GM23248 (cell line): ENCODE results near the gene MFF. TPM values are rescaled to one million over a fixed set of nuclear protein-coding genes. Genes with fewer than 3 reads are reported as not detected.

Experiments
- DNase-seq: peaks from one replicate; pipeline ENCODE4 v3.0.0-alpha.2; 2015
- H2AFZ ChIP-seq: fragments of 200-600 bp; sonication (generic); 2 replicates; pipeline ENCODE4 v1.6.1; 2016; ENCODE audit warnings: antibody characterized with exemption
- H3F3A ChIP-seq: fragments of 200-600 bp; sonication (generic); 2 replicates; pipeline ENCODE4 v1.6.1; 2016; ENCODE audit warnings: mild to moderate bottlenecking, antibody characterized with exemption, mixed run types; ENCODE audit not compliant: insufficient read depth
- H3K27ac ChIP-seq: fragments of 200-600 bp; sonication (generic); 2 replicates; pipeline ENCODE4 v1.5.1; 2016; ENCODE audit warnings: mild to moderate bottlenecking
- H3K27me3 ChIP-seq: fragments of 200-600 bp; sonication (generic); replicated peaks from 2 replicates; pipeline ENCODE4 v1.6.1; 2016; ENCODE audit warnings: mild to moderate bottlenecking; ENCODE audit not compliant: insufficient read depth
- H3K36me3 ChIP-seq: fragments of 200-600 bp; sonication (generic); 2 replicates; pipeline ENCODE4 v1.6.1; 2016; ENCODE audit warnings: low read depth, mild to moderate bottlenecking
- H3K4me1 ChIP-seq: fragments of 200-600 bp; sonication (generic); 2 replicates; pipeline ENCODE4 v1.6.1; 2016; ENCODE audit warnings: mild to moderate bottlenecking; ENCODE audit not compliant: insufficient read depth
- H3K4me2 ChIP-seq: fragments of 200-600 bp; sonication (generic); one replicate; pipeline ENCODE4 v1.6.1; 2016; ENCODE audit warnings: mild to moderate bottlenecking; ENCODE audit not compliant: unreplicated experiment
- H3K4me3 ChIP-seq: fragments of 200-600 bp; sonication (generic); 2 replicates; pipeline ENCODE4 v1.5.1; 2016; ENCODE audit warnings: mild to moderate bottlenecking
- H3K79me2 ChIP-seq: fragments of 200-600 bp; sonication (generic); 2 replicates; pipeline ENCODE4 v1.6.1; 2016; ENCODE audit warnings: mild to moderate bottlenecking; ENCODE audit not compliant: insufficient read depth
- H3K9ac ChIP-seq: fragments of 200-600 bp; sonication (generic); 2 replicates; pipeline ENCODE4 v1.6.1; 2016; ENCODE audit warnings: mild to moderate bottlenecking
- H3K9me2 ChIP-seq: fragments of 200-600 bp; sonication (generic); 2 replicates; pipeline ENCODE4 v1.6.1; 2016; ENCODE audit warnings: mixed run types, mild to moderate bottlenecking, moderate library complexity; ENCODE audit not compliant: insufficient read depth
- H3K9me3 ChIP-seq: fragments of 200-600 bp; sonication (generic); one replicate; pipeline ENCODE4 v1.6.1; 2017; ENCODE audit warnings: low read depth
- H4K20me1 ChIP-seq: fragments of 200-600 bp; sonication (generic); 2 replicates; pipeline ENCODE4 v1.6.0; 2016; ENCODE audit not compliant: insufficient read depth
- EZH2 ChIP-seq: fragments of 200-600 bp; sonication (generic); IDR thresholded peaks from 2 replicates; pipeline ENCODE4 v1.6.1; 2018; ENCODE audit warnings: antibody characterized with exemption, mild to moderate bottlenecking; ENCODE audit not compliant: insufficient read depth, poor library complexity, severe bottlenecking
- EZH2phosphoT487 ChIP-seq: fragments of 200-600 bp; sonication (generic); IDR thresholded peaks from 2 replicates; pipeline ENCODE4 v1.6.1; 2018; ENCODE audit warnings: antibody characterized with exemption, moderate library complexity, mild to moderate bottlenecking, low read depth; ENCODE audit not compliant: insufficient read depth
- WGBS, 2 experiments: methylation state at CpG; one replicate each; pipeline ENCODE4 v1.1.6; 2015 to 2017; ENCODE audit warnings: low lambda C conversion rate in 2 of 2, low coverage in 1 of 2; ENCODE audit errors: missing lambda C conversion rate in 2 of 2; 5-methylcytosine and 5-hydroxymethylcytosine counted together
- in situ Hi-C: fragments of 300-500 bp; cut with MboI; formaldehyde crosslinking; loops from 2 replicates; pipeline ENCODE4 v1.15.0; 2020
- polyA plus RNA-seq: library from polyadenylated mRNA; unstranded; fragments of >200 nt; fragmentation: Nextera tagmentation; extraction: Ambion mirVana; gene quantifications from 2 replicates; pipeline ENCODE4 v1.2.1, GENCODE V29; 2016
- total RNA-seq: library from RNA; depleted of rRNA; stranded (reverse); fragments of >200 nt; shearing (Covaris generic); gene quantifications from 2 replicates; pipeline ENCODE4 v1.2.3, GENCODE V29; 2014; rRNA removed

MFF gene
- total and polyA plus RNA-seq, 2 experiments from 2014 or later, result 250 to 301 TPM

DNA sequence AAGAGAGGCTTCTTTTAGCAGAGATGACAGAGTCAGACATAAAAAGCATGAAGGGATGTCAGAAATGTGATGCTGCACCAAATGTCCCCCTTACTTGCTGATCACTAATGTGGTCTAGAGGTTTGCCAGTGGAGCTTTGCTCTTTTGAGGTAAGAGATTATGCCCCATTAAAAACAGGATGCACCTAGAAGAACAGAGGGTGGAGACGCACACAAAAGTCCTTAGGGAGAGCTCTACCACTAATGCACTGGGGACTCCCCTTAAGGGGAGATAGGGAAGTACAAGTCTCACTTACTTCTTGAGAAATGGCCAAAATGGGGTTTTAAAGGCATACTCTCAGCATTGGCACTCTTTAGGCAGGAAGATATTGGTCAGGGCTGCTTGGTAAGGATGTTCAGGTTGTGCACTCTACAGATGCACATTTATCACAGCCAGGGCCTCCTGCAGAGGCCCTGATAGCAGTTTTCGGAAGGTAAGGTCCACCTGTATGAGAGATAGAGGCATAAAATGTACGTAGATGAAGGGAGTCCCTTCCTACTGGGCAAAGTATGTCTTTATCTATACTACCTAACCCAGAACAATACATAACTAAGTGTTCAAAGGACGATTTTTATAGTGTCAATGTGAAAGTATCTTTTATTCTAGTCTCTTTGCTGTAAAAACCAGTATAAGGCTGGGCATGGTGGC lies 79.7 kb downstream of the MFF start:
- no peaks in the 10 kb centered on the region for H3K27me3 ChIP-seq
- no peak overlapping the region for H3K4me2 ChIP-seq
- H3F3A ChIP-seq, result peaks cover 27% of the 10 kb centered on the region
- TF ChIP-seq EZH2 (no peak), EZH2phosphoT487 (no peak)
- no peak overlapping the region for H2AFZ ChIP-seq
- no peaks in the 10 kb centered on the region for H3K36me3 ChIP-seq
- 86 to 95% methylated on average over 4 of the region's 4 CpGs for WGBS, 2 experiments
- H3K9me3 ChIP-seq, result no peaks in the 10 kb centered on the region
- no peaks in the 10 kb centered on the region for H4K20me1 ChIP-seq
- H3K4me1 ChIP-seq, result peaks cover 23% of the 10 kb centered on the region
- H3K27ac ChIP-seq, result no peak overlapping the region
- in situ Hi-C loops, result loop anchor here (5.0 kb wide), 1 partner anchor 363 kb away; no protein-coding TSS in a partner anchor
- H3K79me2 ChIP-seq, result no peaks in the 10 kb centered on the region
- H3K9ac ChIP-seq, result no peak overlapping the region
- DNase-seq, result no peak
- no peaks in the 10 kb centered on the region for H3K9me2 ChIP-seq
- H3K4me3 ChIP-seq, result no peak overlapping the region

DNA sequence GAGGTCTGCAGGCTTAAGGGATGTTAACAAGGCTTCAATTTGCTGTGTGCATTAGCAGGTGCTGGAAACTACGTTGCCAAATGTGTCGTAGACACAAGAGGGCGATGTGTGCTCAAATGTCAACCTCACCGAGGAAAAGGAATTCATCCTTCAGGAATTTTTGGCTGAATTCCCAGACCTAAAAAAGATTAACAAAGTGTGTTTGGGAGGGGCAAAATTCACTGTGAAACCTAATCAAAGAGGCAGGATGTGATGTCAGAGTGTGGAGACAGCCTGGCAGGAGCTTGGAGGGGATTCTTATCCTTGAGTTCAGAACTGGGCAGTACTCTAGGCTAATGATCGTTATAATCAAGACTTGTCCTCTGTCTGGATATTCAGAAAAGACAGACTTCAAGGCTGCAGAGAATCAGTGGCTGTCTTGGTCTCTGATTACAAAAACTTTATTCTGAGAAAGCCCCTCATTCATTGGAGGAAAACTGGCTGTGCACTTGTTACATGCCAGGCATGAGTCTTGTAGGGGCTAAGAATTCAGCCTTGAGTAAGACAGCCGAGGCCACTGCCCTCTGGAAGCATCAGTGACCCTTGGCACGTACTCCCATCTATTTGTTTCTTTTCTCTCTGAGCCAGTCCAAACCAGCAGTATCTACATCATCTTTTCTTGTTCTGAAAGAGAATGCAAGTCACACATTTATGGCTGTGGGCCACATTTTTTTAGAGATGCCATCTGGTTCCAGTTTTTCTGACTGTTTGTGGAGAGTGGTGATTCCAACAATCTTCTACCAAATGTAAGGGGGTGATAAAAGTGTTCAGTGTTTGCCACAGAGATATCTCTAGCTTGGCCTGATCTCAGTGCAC lies 81.4 kb downstream of the MFF start:
- Histone ChIP-seq H2AFZ (peak overlapping the region; percentile 52), H3K79me2 (no peaks in the 10 kb centered on the region), H3F3A (peaks cover 33% of the 10 kb centered on the region), H3K9me3 (no peaks in the 10 kb centered on the region), H4K20me1 (no peaks in the 10 kb centered on the region), H3K36me3 (no peaks in the 10 kb centered on the region), H3K27me3 (no peaks in the 10 kb centered on the region), H3K4me3 (peak overlapping the region; percentile 50), H3K9me2 (no peaks in the 10 kb centered on the region), H3K27ac (peak overlapping the region; percentile 98), H3K4me2 (peak overlapping the region; percentile 62), H3K4me1 (peaks cover 30% of the 10 kb centered on the region), H3K9ac (peak overlapping the region; percentile 81)
- DNase-seq, result peak; percentile 98
- no peak for TF ChIP-seq EZH2phosphoT487
- TF ChIP-seq EZH2, result no peak
- WGBS, 2 experiments, result 0 to 2% methylated on average over 7 of the region's 7 CpGs
- in situ Hi-C loops, result loop anchor here (5.0 kb wide), 1 partner anchor 361 kb away; no protein-coding TSS in a partner anchor

Other genes starting within 250 kb of the MFF start
- gene COL4A4, start 161.0 kb upstream of the MFF start, total RNA-seq, result 0.76 and 1.0 TPM in 2 replicates
- gene COL4A4, start 161.0 kb upstream of the MFF start, polyA plus RNA-seq, result 0.36 and 0.66 TPM in 2 replicates
- 0.11 TPM in 1 of 2 replicates, not detected in the other for gene COL4A3, start 160.6 kb upstream of the MFF start, total RNA-seq
- 0.18 and 0.70 TPM in 2 replicates for gene COL4A3, start 160.6 kb upstream of the MFF start, polyA plus RNA-seq
- gene TM4SF20, start 54.1 kb downstream of the MFF start, total RNA-seq, result 14.2 and 18.7 TPM in 2 replicates
- 16.8 and 18.7 TPM in 2 replicates for gene TM4SF20, start 54.1 kb downstream of the MFF start, polyA plus RNA-seq
- not detected in 2 replicates for gene SCYGR1, start 62.7 kb downstream of the MFF start, total RNA-seq
- not detected in 2 replicates for gene SCYGR1, start 62.7 kb downstream of the MFF start, polyA plus RNA-seq
- 144 and 150 TPM in 2 replicates for gene AGFG1, start 146.9 kb downstream of the MFF start, total RNA-seq
- 14.0 and 16.5 TPM in 2 replicates for gene AGFG1, start 146.9 kb downstream of the MFF start, polyA plus RNA-seq